HepG2 (cell line): ENCODE measurements around the gene NUDT16. TPM values are rescaled to one million over a fixed set of nuclear protein-coding genes. Genes with fewer than 3 reads are reported as not detected.
A peak's percentile ranks its signal among the peaks of the same experiment; 100 is the strongest.

ENCODE experiments used
- AGO1 ChIP-seq: fragments of 200-400 bp; formaldehyde crosslinking; IDR thresholded peaks from 2 replicates; pipeline ENCODE4 v1.6.1; 2017; ENCODE audit warnings: mild to moderate bottlenecking, low read depth, low read length, moderate library complexity; ENCODE audit not compliant: poor library complexity, severe bottlenecking
- CBX1 ChIP-seq: IDR thresholded peaks from one replicate; pipeline ENCODE4 v1.6.1; 2016; ENCODE audit warnings: antibody characterized with exemption, low read depth
- CERS6 ChIP-seq: sonication (generic); formaldehyde crosslinking; IDR thresholded peaks from 2 replicates; pipeline ENCODE4 v1.5.0; 2020; ENCODE audit warnings: missing genetic modification reagents
- DBP ChIP-seq: sonication (generic); formaldehyde crosslinking; IDR thresholded peaks from 2 replicates; pipeline ENCODE4 v1.4.0; 2020; ENCODE audit warnings: missing genetic modification reagents; ENCODE audit errors: not compliant biosample characterization
- FIP1L1 ChIP-seq: fragments of 200-400 bp; formaldehyde crosslinking; IDR thresholded peaks from 2 replicates; pipeline ENCODE4 v1.6.1; 2018; ENCODE audit warnings: low read depth, mild to moderate bottlenecking, low read length, moderate library complexity, borderline replicate concordance; ENCODE audit not compliant: insufficient read depth
- FOXJ3 ChIP-seq: sonication (generic); formaldehyde crosslinking; IDR thresholded peaks from 2 replicates; pipeline ENCODE4 v1.4.0; 2020; ENCODE audit warnings: missing genetic modification reagents, mild to moderate bottlenecking, borderline replicate concordance
- KLF12 ChIP-seq: sonication (generic); formaldehyde crosslinking; IDR thresholded peaks from 2 replicates; pipeline ENCODE4 v1.4.0; 2020; ENCODE audit warnings: missing genetic modification reagents, borderline replicate concordance
- KLF6 ChIP-seq: IDR thresholded peaks from 2 replicates; pipeline ENCODE4 v1.8.0; 2016; ENCODE audit warnings: missing biosample characterization, missing genetic modification reagents
- KMT2A ChIP-seq: sonication (generic); formaldehyde crosslinking; IDR thresholded peaks from 2 replicates; pipeline ENCODE4 v1.4.0; 2020; ENCODE audit warnings: missing genetic modification reagents
- MTERF4 ChIP-seq: sonication (generic); formaldehyde crosslinking; IDR thresholded peaks from 2 replicates; pipeline ENCODE4 v1.8.0; 2023; ENCODE audit warnings: mild to moderate bottlenecking, missing genetic modification reagents
- NCOA2 ChIP-seq: sonication (generic); formaldehyde crosslinking; IDR thresholded peaks from 2 replicates; pipeline ENCODE4 v1.8.0; 2022; ENCODE audit warnings: inconsistent platforms
- PAF1 ChIP-seq: IDR thresholded peaks from 2 replicates; pipeline ENCODE4 v1.6.1; 2016; ENCODE audit warnings: missing genetic modification reagents, missing compliant biosample characterization
- RFXAP ChIP-seq: sonication (generic); formaldehyde crosslinking; IDR thresholded peaks from 2 replicates; pipeline ENCODE4 v1.4.0; 2020; ENCODE audit warnings: missing genetic modification reagents, borderline replicate concordance
- TBP ChIP-seq: sonication (generic); formaldehyde crosslinking; IDR thresholded peaks from 2 replicates; pipeline ENCODE4 v1.5.0; 2020; ENCODE audit warnings: missing genetic modification reagents
- THAP7 ChIP-seq: sonication (generic); formaldehyde crosslinking; IDR thresholded peaks from 2 replicates; pipeline ENCODE4 v1.8.1; 2023; ENCODE audit warnings: mild to moderate bottlenecking, missing genetic modification reagents
- ZFY ChIP-seq: sonication (generic); formaldehyde crosslinking; IDR thresholded peaks from 2 replicates; pipeline ENCODE4 v1.4.0; 2020; ENCODE audit warnings: missing genetic modification reagents
- ZNF136 ChIP-seq: sonication (generic); formaldehyde crosslinking; IDR thresholded peaks from 2 replicates; pipeline ENCODE4 v1.8.1; 2022; ENCODE audit warnings: low read depth, mild to moderate bottlenecking, moderate library complexity, missing genetic modification reagents
- ZNF17 ChIP-seq: sonication (generic); formaldehyde crosslinking; IDR thresholded peaks from 2 replicates; pipeline ENCODE4 v1.5.0; 2020; ENCODE audit warnings: mild to moderate bottlenecking, missing genetic modification reagents
- ZNF20 ChIP-seq: sonication (generic); formaldehyde crosslinking; IDR thresholded peaks from 2 replicates; pipeline ENCODE4 v1.4.0; 2020; ENCODE audit warnings: mild to moderate bottlenecking, moderate library complexity, missing genetic modification reagents
- ZNF30 ChIP-seq: sonication (generic); formaldehyde crosslinking; IDR thresholded peaks from 2 replicates; pipeline ENCODE4 v1.5.0; 2020; ENCODE audit warnings: mild to moderate bottlenecking, missing genetic modification reagents
- ZNF317 ChIP-seq: sonication (generic); formaldehyde crosslinking; IDR thresholded peaks from 2 replicates; pipeline ENCODE4 v1.5.0; 2020; ENCODE audit warnings: mild to moderate bottlenecking, missing genetic modification reagents
- ZNF362 ChIP-seq: sonication (generic); formaldehyde crosslinking; IDR thresholded peaks from 2 replicates; pipeline ENCODE4 v1.4.0; 2020; ENCODE audit warnings: missing genetic modification reagents, mild to moderate bottlenecking, borderline replicate concordance
- ZNF44 ChIP-seq: sonication (generic); formaldehyde crosslinking; IDR thresholded peaks from 2 replicates; pipeline ENCODE4 v1.5.1; 2020; ENCODE audit warnings: mild to moderate bottlenecking, missing genetic modification reagents
- ZNF781 ChIP-seq: sonication (generic); formaldehyde crosslinking; IDR thresholded peaks from 2 replicates; pipeline ENCODE4 v1.5.1; 2020; ENCODE audit warnings: borderline replicate concordance, mild to moderate bottlenecking, missing genetic modification reagents; ENCODE audit errors: not compliant biosample characterization
- ZSCAN31 ChIP-seq: sonication (generic); formaldehyde crosslinking; IDR thresholded peaks from 2 replicates; pipeline ENCODE4 v1.5.0; 2020; ENCODE audit warnings: low read depth, mild to moderate bottlenecking, missing genetic modification reagents
- polyA plus RNA-seq, 8 experiments: library from polyadenylated mRNA; depleted of rRNA in 3 of 8; stranded (reverse) in 7 of 8; unstranded in 1 of 8; fragments of >200 nt; fragmentation: Illumina TruSeq in 4 of 8; extraction: Trizol in 4 of 8; gene quantifications; 2 replicates each; pipeline versions ENCODE4 v1.2.1 to v1.2.3, GENCODE V29; 2011 to 2016; ENCODE audit warnings: low read depth in 4 of 8, missing spikeins in 1 of 8, mixed read lengths in 1 of 8; ENCODE audit not compliant: insufficient read depth in 1 of 8
- total RNA-seq, 5 experiments: library from RNA; depleted of rRNA; stranded (reverse); fragments of >200 nt; fragmentation: Illumina TruSeq; extraction: Trizol; gene quantifications; 2 replicates each; pipeline ENCODE4 v1.2.3, GENCODE V29; 2016; ENCODE audit warnings: low read depth in 1 of 5

The NUDT16 gene
- total and polyA plus RNA-seq, 2 of the 13 experiments (the other 11 are each of a cell fraction or from before 2014, with no cell fraction given), result 5.4 to 14.8 TPM

- TF ChIP-seq ZNF136, result no peak
- peak; percentile 51 for TF ChIP-seq CBX1
- TF ChIP-seq ZFY, result peak; percentile 93
- TF ChIP-seq AGO1, result peak; percentile 54
- TF ChIP-seq ZNF44 (CRISPR knock-in tag), result 0 out of 2 replicates have a peak, but pooled peaks have one; percentile 50
- 0 out of 2 replicates have a peak, but pooled peaks have one; percentile 8 for TF ChIP-seq NCOA2 (CRISPR knock-in tag)
- TF ChIP-seq KLF12 (CRISPR knock-in tag), result peak; percentile 93; the same call in 1 of the 2 replicates
- peak; percentile 49; the same call in 1 of the 2 replicates for TF ChIP-seq FOXJ3
- 0 out of 2 replicates have a peak, but pooled peaks have one; percentile 62 for TF ChIP-seq ZNF317 (CRISPR knock-in tag)
- no peak; the same call in 1 of the 2 replicates for TF ChIP-seq ZNF30 (CRISPR knock-in tag)
- TF ChIP-seq ZSCAN31 (CRISPR knock-in tag), result peak; percentile 70; the same call in 1 of the 2 replicates
- TF ChIP-seq FIP1L1, result no peak
- TF ChIP-seq DBP, result peak; percentile 27
- no peak for TF ChIP-seq PAF1 (CRISPR knock-in tag)
- no peak for TF ChIP-seq ZNF17 (CRISPR knock-in tag)
- TF ChIP-seq MTERF4 (CRISPR knock-in tag), result peak; percentile 78; the same call in 1 of the 2 replicates
- 0 out of 2 replicates have a peak, but pooled peaks have one; percentile 39 for TF ChIP-seq CERS6
- TF ChIP-seq ZNF362 (CRISPR knock-in tag), result no peak
- TF ChIP-seq KMT2A, result peak; percentile 71; the same call in 1 of the 2 replicates
- peak; percentile 74; the same call in 1 of the 2 replicates for TF ChIP-seq KLF6
- peak; percentile 49; the same call in 1 of the 2 replicates for TF ChIP-seq THAP7 (CRISPR knock-in tag)
- peak; percentile 69 for TF ChIP-seq ZNF781 (CRISPR knock-in tag)
- peak; percentile 83 for TF ChIP-seq RFXAP (CRISPR knock-in tag)
- TF ChIP-seq ZNF20 (CRISPR knock-in tag), result no peak
- TF ChIP-seq TBP, result 0 out of 2 replicates have a peak, but pooled peaks have one; percentile 19
Measured at GRCh38 chr3:131381445-131382291, at the start of gene NUDT16 (continued).
